Measurements from ENCODE around the gene FAM228B.
"Not testable (repeated sequence)": the region's sequence is repeated elsewhere in the genome, so short reads cannot be mapped to it uniquely, and the experiment has no call there.

FAM228B gene

DNA sequence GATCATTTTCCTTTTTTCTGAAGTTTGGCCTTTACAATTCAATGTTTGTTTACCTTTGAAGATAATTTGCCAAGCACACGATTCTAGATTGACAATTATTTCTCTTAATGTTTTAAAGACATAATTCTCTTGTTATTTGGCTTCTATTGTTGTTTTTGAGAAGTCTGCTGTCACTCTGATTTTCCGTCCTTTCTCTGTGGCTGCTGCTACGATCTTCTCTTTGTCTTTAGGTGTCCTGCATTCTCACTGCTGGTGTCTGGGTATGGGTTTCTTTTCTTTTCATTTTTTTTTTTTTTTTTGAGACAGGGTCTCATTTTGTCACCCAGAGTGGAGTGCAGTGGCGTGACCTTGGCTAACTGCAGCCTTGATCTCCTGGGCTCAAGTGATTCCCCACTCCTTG lies 36.4 kb downstream of the FAM228B start:
- DNase-seq (ENCODE audit: low spot score), result no peak

DNA sequence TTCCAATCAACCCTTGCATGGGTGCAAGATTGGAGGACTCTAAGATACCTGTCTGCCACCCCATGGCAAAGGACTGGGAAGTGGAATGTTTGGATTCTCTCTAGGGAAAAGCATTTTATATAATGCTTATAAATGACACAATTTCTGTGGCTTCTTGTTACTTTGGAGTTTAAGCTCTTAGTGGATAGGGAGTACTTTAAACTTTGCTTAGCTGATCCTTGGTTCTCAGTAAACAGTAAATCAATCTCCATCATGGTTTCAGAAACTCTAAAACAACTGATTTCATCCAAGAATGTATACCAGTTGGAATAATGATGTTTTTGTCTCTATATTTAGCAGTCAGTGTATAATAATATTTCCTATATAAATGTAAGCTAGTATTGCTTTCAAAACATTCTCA lies 37.5 kb downstream of the FAM228B start:
- no peak for DNase-seq (ENCODE audit: low spot score)

DNA sequence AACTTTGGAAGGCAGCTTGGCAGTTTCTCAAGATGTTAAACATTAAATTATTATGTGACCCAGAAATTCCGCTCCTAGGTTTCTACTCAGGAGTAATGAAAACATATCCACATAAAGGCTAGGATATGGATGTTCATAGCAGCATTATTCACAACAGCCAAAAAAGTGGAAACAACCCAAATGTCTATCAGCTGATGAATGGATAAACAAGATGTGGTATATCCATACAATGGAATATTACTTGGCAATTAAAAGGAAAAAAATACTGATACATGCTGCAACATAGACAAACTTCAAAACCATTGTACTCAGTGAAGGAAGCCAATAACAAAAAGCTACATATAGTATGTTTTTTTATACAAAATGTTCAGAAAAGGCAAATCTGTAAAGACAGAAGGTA lies 39.2 kb downstream of the FAM228B start:
- DNase-seq (ENCODE audit: low spot score), result no peak

DNA sequence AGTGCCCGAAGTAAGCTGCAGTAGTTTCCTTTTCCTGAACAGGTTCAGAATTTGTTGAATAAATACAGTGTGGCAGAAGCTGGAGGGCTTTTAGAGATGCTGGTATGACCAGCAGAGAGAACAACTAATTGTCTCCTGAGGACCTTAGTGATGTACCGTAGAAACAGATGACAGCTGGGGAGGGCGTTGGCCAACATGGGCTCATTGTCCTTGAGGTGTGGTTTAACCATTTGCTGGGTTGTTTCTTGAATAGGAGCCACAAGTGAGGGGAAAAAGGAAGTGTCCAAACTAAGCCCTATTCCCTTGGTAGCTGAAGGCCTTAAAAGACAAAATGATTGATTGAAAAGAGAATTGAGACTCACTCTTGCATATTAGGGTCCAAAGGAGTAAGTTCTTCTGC lies 39.9 kb downstream of the FAM228B start:
- no peak for DNase-seq (ENCODE audit: low spot score)

DNA sequence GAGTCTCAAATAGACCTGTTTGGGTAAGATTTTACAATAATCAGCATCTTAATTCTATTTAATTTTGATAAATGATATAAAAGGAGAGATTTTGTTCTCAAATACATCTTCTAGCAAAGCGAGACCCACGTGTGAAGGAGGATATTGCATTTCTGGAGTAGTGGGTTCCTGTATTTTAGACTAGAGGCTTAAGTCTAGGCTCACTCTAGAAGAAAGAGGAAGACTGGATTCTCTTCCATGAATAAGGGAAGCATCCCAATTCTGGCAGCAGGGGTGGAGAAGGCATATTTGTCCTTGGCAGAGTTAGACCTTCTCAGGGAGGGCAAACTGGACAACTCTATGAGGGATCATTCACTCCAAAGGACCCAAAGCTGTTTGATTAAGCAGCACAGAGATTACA lies 40.3 kb downstream of the FAM228B start:
- no peak for DNase-seq (ENCODE audit: low spot score)

DNA sequence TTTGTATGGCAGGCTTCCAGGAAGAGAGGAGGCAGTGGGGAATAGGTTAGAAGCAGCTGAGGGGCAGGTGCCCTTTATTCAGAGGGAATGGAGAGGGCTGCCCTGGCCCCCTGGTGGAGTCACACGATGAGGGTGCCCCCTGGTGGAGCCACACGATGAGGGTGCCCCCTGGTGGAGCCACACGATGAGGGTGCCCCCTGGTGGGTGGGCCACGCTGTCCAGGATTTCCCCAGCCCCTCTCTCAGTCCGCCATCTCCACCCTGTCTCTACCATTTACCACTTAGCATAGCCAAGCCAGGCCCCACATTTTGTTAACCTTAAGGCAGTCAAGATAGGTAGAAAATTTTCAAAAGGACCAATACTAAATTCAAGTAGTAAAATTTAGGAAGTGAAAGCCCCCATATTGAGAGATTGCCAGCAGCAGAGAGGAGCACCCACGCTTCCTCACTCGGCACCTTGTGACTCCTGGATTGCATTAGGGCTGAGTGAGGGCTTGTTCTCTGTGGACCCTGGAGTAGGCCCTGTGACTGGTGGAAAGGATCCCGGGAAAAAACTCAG lies 41.2 kb downstream of the FAM228B start:
- no peak for DNase-seq (ENCODE audit: low spot score)

DNA sequence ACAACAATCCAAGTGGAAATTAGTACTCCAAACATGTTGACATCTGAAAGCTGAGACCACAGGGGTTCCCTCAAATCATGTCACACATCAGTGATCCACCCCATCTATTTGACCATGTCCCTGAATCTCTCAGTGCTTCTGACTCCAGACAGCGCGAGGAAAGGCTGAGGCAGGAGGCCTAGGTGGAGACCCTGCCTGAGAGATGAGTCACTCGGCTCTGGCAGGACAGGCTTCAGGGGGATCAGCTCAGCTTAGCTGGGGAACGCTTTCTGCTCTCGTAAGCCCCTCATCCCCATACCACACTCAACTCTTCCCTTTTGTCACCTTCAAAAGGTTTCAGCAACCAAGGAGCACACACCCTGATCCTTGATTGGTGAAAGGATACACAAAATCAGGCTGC lies 45.8 kb downstream of the FAM228B start:
- DNase-seq (ENCODE audit: low spot score), result no peak

DNA sequence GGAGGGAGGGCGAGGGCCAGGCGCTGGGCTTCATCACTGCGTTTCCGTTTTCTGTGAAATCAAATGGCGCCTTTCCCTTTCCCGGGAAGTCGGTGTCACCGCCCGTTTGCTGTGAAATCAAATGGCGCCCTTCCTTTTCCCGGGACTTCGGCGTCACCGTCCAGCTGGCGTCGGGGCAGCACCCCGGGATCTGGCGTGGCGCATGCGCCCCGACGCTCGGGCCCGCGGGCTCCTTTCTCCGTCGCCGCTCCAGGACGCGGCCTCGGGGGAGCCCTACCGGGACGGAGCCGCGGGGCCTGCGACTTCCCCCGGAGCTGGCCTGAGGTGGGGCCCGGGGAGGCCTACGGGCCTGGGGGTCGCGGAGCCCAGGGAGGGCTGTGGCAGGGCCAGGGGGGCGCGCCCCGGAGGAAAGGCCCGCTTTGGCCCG lies 51.6 kb downstream of the FAM228B start, which contains the start of gene FAM228A:
Gene FAM228A (plus strand): TSS at position 203 of the 427 bp plus-strand sequence. CDS start 428 bp downstream, outside the sequence.
- DNase-seq (ENCODE audit: low spot score), result no peak

DNA sequence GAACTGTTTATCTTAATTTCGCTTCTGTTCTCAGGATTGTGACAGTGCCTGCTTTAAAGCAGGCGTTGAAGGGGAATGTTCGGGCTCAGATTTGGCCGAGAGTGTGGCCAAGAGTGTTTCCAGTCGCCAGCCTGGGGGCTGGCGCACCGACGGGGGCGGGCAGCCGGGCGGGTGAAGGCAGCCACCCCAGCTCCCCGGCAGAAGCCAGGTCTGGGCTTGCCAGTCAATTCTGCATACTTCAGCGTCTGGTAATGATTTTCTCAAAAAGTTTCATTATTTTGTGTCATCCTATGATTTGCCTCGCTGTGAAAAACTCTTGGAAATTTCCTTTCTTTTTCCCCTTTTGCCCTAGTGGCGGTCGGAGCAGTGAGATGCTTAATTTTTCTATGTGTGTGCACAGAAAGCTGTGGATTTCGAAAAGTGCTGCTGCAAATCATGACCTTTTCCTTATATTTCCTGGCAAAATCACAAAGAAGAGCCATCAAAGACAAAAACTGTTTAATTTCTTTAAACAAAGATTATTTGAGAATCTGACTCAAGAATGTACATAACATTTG lies 52.4 kb downstream of the FAM228B start:
- no peak for DNase-seq (ENCODE audit: low spot score)

DNA sequence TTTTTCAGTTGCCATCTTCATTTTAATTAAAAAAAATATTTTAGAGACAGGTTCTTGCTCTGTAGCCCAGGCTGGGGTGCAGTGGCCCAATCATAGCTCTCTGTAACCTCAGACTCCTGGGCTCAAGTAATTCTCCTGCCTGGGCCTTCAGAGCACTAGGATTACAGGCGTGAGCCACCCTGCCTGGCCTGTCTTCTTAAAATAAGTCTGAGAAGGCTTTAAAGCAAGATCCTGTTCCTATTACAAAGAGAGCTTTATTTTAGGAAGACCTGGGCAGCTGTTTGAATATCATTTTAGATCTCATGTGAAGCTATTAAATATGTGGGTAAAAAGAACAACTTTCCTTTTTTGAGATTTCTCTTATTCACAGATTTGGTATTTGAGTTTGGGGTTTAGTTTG lies 53.1 kb downstream of the FAM228B start:
- DNase-seq (ENCODE audit: low spot score), result no peak

DNA sequence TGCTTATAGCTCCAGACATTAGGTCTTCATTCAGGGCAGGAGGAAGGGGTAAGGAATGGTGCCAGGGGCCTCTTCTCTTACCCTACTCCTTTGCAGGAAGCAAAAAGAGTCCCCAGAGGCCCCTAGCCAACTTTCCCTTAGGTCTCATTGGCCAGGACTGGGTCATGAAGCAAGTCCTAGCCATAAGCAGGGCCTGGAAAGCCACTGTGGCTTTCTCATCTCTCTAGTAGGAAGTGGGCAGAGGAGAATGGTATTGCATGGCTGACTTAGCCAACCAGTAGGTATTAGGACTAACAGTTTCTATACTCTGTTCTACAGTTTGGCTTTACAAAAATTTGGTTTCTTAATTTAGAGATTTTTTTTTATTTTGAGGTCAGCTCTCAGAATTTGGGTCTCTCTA lies 56.4 kb downstream of the FAM228B start:
- no peak for DNase-seq (ENCODE audit: low spot score)

DNA sequence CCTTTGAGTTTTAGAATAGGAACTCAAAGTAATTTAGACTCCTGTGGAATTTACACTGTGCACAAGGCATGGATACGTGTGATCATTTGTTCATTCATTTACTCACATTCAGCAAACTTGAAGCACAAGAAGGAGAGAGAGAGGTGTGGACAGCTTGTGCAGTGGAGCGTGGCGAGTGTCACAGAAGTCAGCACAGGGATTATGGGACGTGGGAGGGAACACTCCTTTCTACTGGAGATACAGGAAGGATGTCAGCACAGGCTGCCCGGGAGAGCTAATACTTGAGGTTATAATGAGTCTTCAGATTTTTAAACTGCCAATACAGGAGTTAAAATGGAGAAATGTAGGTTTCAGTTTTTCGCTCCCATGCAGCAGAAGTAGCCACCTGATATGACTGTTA lies 58.6 kb downstream of the FAM228B start:
- DNase-seq (ENCODE audit: low spot score), result no peak

DNA sequence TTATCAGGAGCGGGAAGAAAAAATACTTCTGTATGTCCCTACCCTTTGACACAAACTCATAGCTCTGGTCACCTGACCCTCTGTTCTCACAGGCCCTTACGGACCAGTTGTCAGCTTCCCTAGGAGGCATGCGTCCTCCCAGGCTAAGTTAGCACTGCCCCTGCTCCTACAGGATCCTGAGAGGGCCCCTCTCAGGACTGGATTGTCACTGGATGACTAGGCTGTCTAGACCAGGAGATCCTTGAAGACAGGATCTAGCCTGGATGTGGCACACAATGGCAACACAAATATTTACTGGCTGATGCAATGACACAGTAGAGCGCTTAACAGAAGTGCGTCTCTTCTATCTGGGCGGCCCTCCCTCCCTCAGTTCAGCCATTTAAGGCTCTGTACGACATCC lies 59.2 kb downstream of the FAM228B start:
- no peak for DNase-seq (ENCODE audit: low spot score)

DNA sequence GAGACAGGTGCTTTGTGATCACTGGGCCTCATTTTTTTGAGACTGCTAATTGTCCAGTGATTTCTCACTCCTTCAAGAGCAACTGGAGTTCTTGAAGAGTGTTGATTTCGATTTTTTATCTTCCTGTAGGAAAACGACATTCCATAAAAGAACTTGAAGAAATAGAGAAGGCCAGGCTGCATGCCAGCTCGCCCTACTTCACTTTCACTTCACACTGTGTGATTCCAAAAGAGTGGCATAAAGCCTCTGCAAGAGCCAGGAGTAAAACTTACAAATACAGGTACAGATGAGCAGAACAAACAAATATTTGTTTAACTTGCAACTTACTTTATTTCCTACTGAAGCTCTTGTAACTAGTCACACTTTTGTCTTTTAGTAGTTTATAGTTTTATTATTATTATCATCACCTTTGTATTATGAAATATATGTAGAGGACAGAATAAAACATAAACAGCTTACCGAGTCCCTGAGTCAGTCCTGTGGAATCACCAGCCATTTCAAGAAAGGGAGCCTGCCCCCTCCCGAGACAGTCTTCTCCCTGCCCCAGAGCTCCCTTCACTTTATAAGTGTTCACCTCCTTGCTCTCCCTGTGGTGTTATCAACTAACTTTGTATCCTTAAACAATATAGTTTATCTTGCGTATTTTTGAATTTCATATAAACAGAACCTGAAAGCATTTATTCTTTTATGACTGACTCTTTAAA lies 60.2 kb downstream of the FAM228B start:
- DNase-seq (ENCODE audit: low spot score), result no peak

DNA sequence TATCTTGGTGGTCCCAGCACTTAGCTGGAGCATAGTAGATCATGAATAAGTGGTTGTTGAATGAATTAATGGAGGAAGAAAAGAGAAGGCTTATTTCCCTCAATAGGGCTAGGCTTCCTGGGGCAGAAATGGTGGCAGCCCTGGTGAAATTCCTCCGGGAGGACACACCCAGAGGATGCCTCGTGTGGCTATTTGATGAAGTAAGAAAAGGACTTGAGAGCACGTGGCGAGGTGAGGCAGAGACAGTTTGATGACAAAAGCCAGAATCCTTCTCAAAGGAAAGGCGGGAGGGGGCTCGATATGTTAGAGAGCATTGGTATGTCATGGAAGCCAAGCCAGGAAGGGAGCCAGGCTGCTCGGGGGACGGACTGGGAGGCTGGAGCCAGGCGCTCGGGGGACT lies 66.3 kb downstream of the FAM228B start:
- no peak for DNase-seq (ENCODE audit: low spot score)

DNA sequence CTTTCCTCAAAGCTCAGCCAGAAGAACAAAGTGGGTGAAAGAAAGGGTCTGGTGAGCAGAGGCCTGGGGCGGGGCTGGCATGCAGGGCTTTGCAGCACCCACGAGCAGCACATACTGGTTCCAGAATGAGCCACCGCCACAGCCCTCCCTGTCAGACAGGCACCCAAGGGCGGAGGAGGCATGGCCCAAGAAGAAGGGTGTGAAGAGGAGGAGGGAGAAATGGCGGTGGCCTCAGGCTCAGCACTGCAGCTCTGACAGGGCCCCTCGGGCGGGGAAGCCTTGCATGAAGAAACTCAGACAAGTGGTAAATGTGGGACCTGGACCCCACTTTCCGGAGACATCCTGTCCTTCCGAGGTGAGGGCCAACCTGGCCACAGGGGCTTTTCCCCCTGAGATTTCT lies 67.2 kb downstream of the FAM228B start:
- no peak for DNase-seq (ENCODE audit: low spot score)

DNA sequence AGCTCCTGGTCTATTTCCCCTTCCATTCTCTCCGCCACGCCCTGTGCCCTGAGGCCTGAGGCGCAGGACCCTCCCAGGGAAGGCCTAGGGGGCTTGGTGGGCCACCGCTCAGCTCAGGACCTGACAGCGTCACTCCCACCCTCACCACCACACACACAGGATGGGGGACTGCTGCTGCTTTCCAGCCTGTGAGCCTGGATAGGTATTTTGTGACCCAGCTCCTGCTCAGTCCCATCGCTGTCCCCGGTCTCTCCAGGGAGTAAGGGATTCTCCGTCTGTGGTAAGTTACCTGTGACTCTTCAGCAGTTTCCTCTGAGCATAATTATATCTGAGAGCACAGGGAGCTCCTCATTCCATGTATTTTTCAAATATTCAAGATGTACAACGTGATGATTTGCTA lies 67.9 kb downstream of the FAM228B start:
- no peak for DNase-seq (ENCODE audit: low spot score)

DNA sequence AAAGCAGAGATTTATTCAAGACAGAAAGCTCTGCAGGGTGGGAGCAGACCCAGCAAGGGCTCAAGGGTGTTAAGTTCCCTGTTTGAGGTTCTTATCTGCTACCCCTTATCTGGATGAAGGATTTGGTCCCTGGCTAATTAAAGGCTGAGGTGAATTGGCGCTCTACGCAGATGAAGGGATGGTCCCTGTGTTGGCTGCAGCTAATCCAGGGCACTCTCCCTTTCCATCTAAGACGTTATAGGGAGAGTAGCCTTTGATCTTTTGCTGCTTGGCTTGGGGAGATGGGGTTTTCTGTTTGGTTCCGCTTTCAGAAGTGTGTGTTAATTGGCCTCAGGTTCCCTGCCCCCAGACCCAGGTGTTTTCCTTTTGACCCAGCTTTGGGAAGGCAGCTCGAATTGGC lies 68.6 kb downstream of the FAM228B start:
- DNase-seq (ENCODE audit: low spot score), result no peak

DNA sequence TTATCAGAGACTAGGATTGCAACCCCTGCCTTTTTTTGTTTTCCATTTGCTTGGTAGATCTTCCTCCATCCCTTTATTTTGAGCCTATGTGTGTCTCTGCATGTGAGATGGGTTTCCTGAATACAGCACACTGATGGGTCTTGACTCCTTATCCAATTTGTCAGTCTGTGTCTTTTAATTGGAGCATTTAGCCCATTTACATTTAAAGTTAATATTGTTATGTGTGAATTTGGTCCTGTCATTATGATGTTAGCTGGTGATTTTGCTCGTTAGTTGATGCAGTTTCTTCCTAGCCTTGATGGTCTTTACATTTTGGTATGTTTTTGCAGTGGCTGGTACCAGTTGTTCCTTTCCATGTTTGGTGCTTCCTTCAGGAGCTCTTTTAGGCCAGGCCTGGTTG lies 73.9 kb downstream of the FAM228B start:
- DNase-seq (ENCODE audit: low spot score), result not testable (repeated sequence)

DNA sequence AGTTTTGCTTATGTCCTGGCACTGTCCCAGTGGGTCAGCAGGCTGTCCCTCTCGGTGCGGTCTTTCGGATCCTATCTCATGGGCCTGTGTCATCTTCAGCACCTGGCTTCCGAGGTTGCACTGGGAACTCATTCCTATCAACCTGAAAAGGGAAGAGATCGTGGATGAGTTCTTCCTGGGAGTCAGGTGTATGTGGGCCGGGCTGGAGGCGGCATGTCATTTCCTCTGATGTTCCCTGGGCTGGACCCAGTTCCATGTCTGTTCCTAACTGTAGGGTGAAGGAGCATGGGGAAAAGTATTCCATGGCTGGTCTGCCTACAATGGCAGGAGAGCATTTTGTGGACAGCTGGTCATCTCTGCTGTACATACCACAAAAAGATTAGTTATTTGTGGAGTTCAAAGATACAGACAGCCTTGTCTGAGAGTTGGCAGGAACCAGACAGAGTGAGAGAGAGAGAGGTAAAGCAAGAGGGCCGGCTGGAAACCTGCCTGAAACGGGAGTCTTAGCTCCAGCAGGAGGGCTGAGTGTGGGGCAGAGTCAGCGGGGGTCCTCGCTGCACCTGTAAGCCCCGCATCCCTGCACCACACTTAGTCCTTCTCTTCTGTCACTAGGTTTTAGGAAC lies 76.8 kb downstream of the FAM228B start:
- DNase-seq (ENCODE audit: low spot score), result no peak

DNA sequence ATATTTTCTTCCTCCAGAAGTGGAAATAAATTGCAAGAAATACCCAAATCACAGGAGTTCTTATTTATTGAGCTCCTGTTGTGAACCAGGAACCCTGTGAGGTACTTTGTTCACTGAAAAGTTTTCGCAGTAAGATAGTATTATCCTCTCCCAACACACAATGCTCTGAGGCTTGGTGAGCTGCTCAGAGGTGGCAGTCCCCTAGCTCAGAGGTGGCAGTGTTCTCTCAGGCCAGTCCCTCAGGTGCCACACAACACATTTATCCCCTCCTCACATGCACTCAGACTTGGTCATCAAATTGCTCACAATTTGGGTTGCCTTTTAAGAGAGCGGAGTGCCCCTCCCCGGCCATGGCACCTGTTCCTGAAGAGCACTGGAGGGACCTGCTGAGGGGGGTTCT lies 77.5 kb downstream of the FAM228B start:
- DNase-seq (ENCODE audit: low spot score), result no peak

DNA sequence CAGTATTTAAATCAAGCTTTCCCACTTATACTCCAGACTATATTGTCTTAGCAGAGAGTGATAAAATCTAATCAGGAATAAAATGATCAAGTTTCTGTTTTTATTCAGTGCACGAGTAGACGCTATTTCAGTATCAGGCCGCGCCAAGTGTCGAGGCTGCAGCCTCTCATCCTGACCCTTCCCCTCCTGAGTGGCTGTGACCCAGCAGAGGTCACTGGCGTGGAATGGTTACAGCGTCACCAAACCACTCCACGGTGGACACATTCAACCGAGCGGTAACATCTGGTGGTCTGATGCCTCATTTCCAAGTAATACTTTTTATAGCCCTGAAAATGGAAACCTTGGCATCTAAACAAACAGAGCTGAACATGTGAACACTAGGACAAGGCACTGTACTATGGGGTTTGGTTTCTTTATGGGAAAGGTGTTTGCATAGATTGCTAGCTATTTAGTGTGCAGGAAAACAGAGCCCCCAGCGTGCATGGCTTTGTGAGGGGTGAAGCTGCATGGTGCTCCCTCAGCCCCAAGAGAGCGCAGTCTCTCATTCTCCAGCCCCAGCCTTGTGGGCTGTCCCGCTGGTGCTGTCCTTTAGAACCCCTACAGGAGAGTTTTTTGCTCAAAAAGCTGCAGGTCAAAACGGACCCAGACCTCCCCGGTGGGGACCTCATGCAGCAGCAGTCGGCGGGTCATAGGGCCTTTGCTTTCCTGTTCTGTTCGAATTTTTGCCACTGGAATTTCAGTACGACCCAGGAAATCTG lies 79.9 kb downstream of the FAM228B start:
- no peak for DNase-seq (ENCODE audit: low spot score)

DNA sequence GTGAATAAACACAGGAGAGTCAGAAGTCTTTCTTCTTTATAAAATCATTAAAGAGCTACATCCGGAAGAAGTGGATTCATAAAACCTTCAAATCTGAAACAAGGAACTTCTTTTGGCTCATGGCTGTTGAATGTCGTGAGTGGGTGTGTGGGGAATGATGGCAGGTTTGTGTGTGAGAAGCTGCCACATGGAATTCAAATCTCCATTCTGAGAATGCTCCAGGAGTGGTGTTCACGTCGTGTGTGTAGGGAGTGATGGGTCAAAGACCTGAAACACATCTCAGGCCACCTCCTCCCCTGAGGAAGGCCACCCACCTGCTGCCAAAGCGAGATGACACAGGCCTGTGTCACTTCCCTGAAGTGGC lies 80.5 kb downstream of the FAM228B start:
- no peak for DNase-seq (ENCODE audit: low spot score)
